B cell (primary cell): Measurements from ENCODE around the gene ARHGAP31.

Experiments used
- CTCF ChIP-seq: fragments of 200-600 bp; IDR thresholded peaks from one replicate; pipeline ENCODE4 v1.8.0; 2022; ENCODE audit warnings: antibody characterized with exemption, mild to moderate bottlenecking
- EZH2 ChIP-seq: IDR thresholded peaks from 2 replicates; pipeline ENCODE4 v1.6.1; 2012; ENCODE audit warnings: borderline replicate concordance, low read depth, mild to moderate bottlenecking, moderate library complexity, low read length; ENCODE audit not compliant: insufficient read depth, poor library complexity, severe bottlenecking

- TF ChIP-seq CTCF (no peak), EZH2 (no peak)
Observed at GRCh38 chr3:119343719-119344118, 49.5 kb downstream of the ARHGAP31 start.
